ENCODE measurements around the gene ACADVL.
A peak's percentile ranks its signal among the peaks of the same experiment; 100 is the strongest.

The ACADVL gene

DNA sequence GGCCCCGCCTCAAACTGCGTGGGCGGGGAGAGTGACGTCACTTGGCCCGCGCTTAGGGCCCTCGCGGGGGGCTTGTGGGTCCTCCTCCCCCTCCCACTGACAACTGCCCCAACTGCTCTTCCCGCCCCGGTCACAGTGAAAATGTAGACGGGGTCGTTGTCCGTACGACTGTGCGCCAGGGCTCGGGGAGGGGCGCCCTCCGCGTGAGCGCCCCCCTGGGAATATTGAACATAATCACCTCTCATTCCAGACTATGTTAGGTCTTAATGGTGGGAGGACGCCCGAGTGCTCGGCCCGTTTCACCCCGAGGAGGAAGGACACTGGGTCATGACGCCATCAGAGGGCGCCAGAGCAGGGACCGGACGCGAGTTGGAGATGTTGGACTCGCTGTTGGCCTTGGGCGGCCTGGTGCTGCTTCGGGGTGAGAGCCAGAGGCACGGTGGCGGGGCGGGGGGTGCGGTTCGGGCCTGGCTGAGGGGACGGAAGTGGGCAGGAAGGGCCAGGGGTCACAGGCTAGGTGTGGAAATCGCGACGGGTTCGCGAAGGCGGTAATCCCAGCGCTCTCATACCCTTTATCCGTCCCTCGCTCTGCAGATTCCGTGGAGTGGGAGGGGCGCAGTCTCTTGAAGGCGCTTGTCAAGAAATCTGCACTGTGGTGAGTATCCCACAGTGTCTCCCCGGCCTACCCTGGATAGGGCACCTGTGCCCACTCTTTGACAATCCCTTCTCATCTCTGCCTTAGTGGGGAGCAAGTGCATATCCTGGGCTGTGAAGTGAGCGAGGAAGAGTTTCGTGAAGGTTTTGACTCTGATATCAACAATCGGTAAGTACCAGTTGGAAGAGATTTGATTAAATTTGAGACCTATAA is 32.7 kb downstream of the ACADVL start, which contains the start of gene ELP5:
ELP5 (plus strand) TSS at position 40 of the 868 bp plus-strand sequence; CDS start at position 376, 336 bp downstream.
- peak within 1 kb of the TSS; percentile 89 for H3K4me3 ChIP-seq (ENCODE audit: low read length)
- H3K36me3 ChIP-seq (ENCODE audit: control insufficient read depth, insufficient read depth, low read length) = no peaks in the 10 kb centered on the region
- H3K4me1 ChIP-seq (ENCODE audit: control insufficient read depth, insufficient read depth, low read length) = peaks cover 32% of the 10 kb centered on the region
- H3K9ac ChIP-seq (ENCODE audit: low read length) = peak within 1 kb of the TSS; percentile 97
- no peaks in the 10 kb centered on the region for H3K9me3 ChIP-seq (ENCODE audit: control insufficient read depth, low read length)
- H3K27me3 ChIP-seq (ENCODE audit: control insufficient read depth, insufficient read depth, low read length) = no peaks in the 10 kb centered on the region

GRCh38 chr17:7253082-7253481 is 33.3 kb downstream of the ACADVL start:
- H3K4me1 ChIP-seq (ENCODE audit: control insufficient read depth, insufficient read depth, low read length) = peaks cover 32% of the 10 kb centered on the region
- H3K9me3 ChIP-seq (ENCODE audit: control insufficient read depth, low read length) = no peaks in the 10 kb centered on the region
- H3K36me3 ChIP-seq (ENCODE audit: control insufficient read depth, insufficient read depth, low read length) = no peaks in the 10 kb centered on the region
- H3K27me3 ChIP-seq (ENCODE audit: control insufficient read depth, insufficient read depth, low read length) = no peaks in the 10 kb centered on the region
- H3K4me3 ChIP-seq (ENCODE audit: low read length) = peak overlapping the region; percentile 79
- H3K9ac ChIP-seq (ENCODE audit: low read length) = peak overlapping the region; percentile 97

DNA sequence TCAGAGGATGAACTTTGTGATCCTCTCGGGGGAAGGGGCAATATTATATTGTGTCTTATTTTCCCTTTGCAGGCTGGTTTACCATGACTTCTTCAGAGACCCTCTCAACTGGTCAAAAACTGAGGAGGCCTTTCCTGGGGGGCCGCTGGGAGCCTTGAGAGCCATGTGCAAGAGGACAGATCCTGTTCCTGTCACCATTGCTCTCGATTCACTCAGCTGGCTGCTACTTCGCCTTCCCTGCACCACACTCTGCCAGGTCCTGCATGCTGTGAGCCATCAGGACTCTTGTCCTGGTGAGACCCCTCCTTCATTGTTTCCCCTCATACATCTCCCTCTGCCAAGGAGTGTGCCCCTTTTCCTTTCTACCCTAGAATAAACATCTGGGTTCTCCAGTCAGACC is 34.8 kb downstream of the ACADVL start:
- Histone ChIP-seq H3K27me3 (ENCODE audit: control insufficient read depth, insufficient read depth, low read length) (no peaks in the 10 kb centered on the region), H3K4me3 (ENCODE audit: low read length) (no peak overlapping the region), H3K4me1 (ENCODE audit: control insufficient read depth, insufficient read depth, low read length) (peaks cover 33% of the 10 kb centered on the region), H3K9me3 (ENCODE audit: control insufficient read depth, low read length) (no peaks in the 10 kb centered on the region), H3K36me3 (ENCODE audit: control insufficient read depth, insufficient read depth, low read length) (no peaks in the 10 kb centered on the region), H3K9ac (ENCODE audit: low read length) (no peak overlapping the region)

DNA sequence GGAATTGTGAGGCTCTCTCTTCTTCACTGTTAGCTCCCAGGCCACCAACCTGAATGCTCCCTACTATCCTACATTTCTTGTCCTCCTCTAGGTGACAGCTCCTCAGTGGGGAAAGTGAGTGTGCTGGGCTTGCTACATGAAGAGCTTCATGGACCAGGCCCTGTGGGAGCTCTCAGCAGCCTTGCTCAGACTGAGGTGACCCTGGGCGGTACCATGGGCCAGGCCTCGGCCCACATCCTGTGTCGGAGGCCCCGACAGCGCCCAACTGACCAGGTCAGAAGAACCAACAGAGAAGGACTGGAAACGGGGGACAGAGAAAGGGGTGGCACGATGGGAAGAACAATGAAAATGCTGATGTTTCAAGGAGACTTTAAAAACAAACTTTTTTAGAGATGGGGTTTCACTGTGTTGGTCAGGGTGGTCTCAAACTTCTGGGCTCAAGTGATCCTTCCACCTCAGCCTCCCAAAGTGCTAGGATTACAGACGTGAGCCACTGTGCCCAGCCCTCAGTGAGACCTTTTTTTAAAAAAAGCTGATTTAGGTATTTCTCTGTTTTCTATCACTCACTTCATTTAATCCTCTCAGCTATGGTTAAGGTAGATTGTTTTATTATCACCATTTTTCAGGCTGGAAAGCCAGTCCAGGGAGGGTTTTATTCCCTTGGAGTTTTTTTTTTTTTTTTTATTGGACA is 37.2 kb downstream of the ACADVL start:
- Histone ChIP-seq H3K9me3 (ENCODE audit: control insufficient read depth, low read length) (no peaks in the 10 kb centered on the region), H3K36me3 (ENCODE audit: control insufficient read depth, insufficient read depth, low read length) (no peaks in the 10 kb centered on the region), H3K27me3 (ENCODE audit: control insufficient read depth, insufficient read depth, low read length) (peaks cover 16% of the 10 kb centered on the region), H3K9ac (ENCODE audit: low read length) (no peak overlapping the region), H3K4me1 (ENCODE audit: control insufficient read depth, insufficient read depth, low read length) (peaks cover 38% of the 10 kb centered on the region), H3K4me3 (ENCODE audit: low read length) (no peak overlapping the region)

DNA sequence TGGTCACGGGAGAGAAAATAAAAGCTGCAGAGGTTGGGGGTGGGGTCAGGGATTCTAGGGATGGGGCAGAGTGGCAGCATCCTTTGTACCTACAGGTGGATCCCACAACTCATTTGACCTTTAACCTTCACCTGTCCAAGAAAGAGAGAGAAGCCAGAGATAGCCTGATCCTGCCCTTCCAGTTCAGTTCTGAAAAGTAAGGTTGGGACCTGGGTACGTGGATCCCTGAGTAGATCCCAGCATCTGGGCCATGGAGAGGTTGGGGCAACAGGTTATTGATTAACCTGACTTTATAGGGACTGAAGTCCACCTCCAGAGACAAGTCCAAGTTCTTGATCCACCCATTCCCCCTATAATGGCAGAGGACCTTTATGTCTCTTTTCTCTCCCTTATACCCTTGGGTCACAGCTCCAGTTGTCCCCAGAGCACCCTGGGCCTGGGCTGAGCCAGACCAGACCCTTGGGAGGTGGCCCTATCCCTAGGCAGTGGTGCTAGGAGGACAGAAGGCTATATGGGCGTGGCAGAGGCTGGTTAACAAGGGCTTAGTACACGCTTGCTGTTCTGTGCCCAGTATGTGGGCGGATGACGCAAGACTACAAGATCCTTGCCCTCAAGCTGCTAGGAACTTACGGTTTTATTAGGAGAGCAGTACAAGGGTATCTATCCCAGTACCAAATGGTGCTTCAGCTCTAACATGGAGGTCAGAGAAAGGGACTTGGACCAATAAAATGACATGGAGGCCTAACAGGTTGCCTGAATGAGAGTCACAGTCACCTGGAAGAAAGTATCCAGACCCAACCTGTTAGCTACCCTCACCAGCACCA is 39.2 kb downstream of the ACADVL start:
- Histone ChIP-seq H3K9ac (ENCODE audit: low read length) (no peak overlapping the region), H3K4me3 (ENCODE audit: low read length) (no peak overlapping the region), H3K9me3 (ENCODE audit: control insufficient read depth, low read length) (no peaks in the 10 kb centered on the region), H3K4me1 (ENCODE audit: control insufficient read depth, insufficient read depth, low read length) (peaks cover 40% of the 10 kb centered on the region), H3K36me3 (ENCODE audit: control insufficient read depth, insufficient read depth, low read length) (no peaks in the 10 kb centered on the region), H3K27me3 (ENCODE audit: control insufficient read depth, insufficient read depth, low read length) (peaks cover 35% of the 10 kb centered on the region)

DNA sequence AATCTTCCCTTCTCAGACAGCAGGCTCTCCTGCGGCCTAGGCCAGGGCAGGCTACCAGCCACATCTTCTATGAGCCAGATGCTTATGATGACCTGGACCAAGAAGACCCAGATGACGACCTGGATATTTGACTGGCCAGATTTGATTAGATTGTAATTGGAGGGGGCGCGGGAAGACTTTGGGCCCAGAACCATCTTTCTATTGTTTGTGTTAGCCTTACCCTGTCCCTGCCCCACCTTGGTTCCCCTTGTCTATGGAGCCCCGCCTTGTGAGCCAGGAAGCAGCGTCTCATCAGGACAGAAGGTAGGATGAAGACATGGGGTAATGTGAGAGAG is 39.8 kb downstream of the ACADVL start:
- peaks cover 44% of the 10 kb centered on the region for H3K4me1 ChIP-seq (ENCODE audit: control insufficient read depth, insufficient read depth, low read length)
- no peak overlapping the region for H3K4me3 ChIP-seq (ENCODE audit: low read length)
- H3K9me3 ChIP-seq (ENCODE audit: control insufficient read depth, low read length) = no peaks in the 10 kb centered on the region
- H3K9ac ChIP-seq (ENCODE audit: low read length) = no peak overlapping the region
- peaks cover 40% of the 10 kb centered on the region for H3K27me3 ChIP-seq (ENCODE audit: control insufficient read depth, insufficient read depth, low read length)
- no peaks in the 10 kb centered on the region for H3K36me3 ChIP-seq (ENCODE audit: control insufficient read depth, insufficient read depth, low read length)

- peaks cover 42% of the 10 kb centered on the region for H3K27me3 ChIP-seq (ENCODE audit: control insufficient read depth, insufficient read depth, low read length)
- H3K4me1 ChIP-seq (ENCODE audit: control insufficient read depth, insufficient read depth, low read length) = peaks cover 45% of the 10 kb centered on the region
- no peak overlapping the region for H3K9ac ChIP-seq (ENCODE audit: low read length)
- no peaks in the 10 kb centered on the region for H3K9me3 ChIP-seq (ENCODE audit: control insufficient read depth, low read length)
- no peak overlapping the region for H3K4me3 ChIP-seq (ENCODE audit: low read length)
- H3K36me3 ChIP-seq (ENCODE audit: control insufficient read depth, insufficient read depth, low read length) = no peaks in the 10 kb centered on the region
These were observed 40.4 kb downstream of the ACADVL start for GRCh38 chr17:7260151-7260550.

DNA sequence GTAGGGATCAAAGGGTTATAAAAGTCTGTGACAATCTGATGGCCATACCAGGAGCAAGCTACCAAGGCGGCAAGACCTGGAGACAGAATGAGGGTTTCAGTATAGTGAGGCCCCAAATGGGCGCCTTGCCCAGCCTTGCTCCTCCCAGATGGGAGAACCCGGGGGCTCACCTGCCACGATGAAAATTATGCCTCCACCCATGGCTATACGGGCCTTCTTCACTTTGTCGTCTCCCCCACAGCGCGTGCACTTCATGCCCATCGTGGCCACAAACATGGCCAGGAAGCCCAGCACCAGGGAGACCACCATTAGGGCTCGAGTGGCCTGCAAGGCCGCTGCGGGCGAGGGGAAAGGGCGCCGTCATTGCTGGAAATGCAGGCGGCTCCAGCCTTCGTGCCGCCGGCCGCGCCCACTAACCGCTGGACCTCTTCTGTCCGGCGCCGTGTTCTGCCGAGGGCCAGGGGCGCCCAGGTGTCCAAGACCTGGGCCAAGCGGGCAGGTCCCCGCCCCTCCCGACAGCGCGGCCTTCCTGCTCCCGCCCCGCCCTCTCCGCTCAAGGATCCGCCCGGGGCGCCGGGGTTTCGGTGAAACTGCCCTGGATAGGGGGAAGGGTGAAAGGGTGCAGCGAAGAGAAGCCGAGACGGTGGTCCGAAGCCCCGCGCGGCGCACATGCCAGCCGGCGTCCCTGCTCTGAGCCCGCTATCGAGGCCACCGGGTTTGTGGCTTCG is 41.1 kb downstream of the ACADVL start:
- Histone ChIP-seq H3K27me3 (ENCODE audit: control insufficient read depth, insufficient read depth, low read length) (peaks cover 42% of the 10 kb centered on the region), H3K4me3 (ENCODE audit: low read length) (no peak overlapping the region), H3K9ac (ENCODE audit: low read length) (peak overlapping the region; percentile 77), H3K36me3 (ENCODE audit: control insufficient read depth, insufficient read depth, low read length) (no peaks in the 10 kb centered on the region), H3K9me3 (ENCODE audit: control insufficient read depth, low read length) (no peaks in the 10 kb centered on the region), H3K4me1 (ENCODE audit: control insufficient read depth, insufficient read depth, low read length) (peaks cover 45% of the 10 kb centered on the region)

DNA sequence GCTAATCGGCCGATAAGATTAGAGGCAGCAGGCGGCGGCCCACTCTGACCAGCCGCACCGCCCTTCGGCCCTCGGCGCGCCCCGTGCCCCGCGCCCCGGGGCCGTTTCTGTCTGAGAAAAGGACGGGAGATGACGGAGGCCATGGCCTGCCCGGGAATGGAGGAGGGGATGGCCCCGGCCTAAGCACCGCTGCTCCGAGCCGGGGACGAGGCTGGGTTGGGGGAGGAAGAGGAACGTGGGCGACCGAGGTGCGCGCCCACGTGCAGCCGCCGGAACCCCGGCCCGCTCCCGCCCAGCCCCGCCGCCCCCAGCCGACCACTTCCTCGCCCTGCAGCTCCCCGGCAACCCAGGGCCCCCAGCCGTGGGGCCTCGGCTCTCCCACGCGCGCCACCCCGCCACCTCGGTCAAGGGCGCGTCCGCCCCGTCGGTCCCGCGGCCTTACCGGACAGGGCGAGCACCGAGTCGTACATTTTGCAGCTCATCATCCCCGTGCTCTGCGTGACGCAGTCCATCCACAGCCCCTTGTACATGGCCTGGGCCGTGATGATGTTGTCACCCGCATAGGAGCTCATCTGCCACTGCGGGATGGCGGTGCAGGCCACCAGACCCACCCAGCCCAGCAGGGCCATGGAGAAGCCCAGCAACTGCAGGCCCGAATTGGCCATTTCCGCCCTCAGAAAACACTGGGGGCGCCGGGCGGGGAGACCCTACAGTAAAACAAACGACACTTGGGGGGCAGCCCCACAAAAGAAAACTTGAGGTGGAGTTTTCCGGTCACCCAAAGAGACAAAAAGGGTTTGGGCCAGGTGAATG is 41.8 kb downstream of the ACADVL start:
- Histone ChIP-seq H3K9ac (ENCODE audit: low read length) (peak overlapping the region; percentile 77), H3K36me3 (ENCODE audit: control insufficient read depth, insufficient read depth, low read length) (no peaks in the 10 kb centered on the region), H3K9me3 (ENCODE audit: control insufficient read depth, low read length) (no peaks in the 10 kb centered on the region), H3K4me1 (ENCODE audit: control insufficient read depth, insufficient read depth, low read length) (peaks cover 45% of the 10 kb centered on the region), H3K27me3 (ENCODE audit: control insufficient read depth, insufficient read depth, low read length) (peaks cover 42% of the 10 kb centered on the region), H3K4me3 (ENCODE audit: low read length) (no peak overlapping the region)

DNA sequence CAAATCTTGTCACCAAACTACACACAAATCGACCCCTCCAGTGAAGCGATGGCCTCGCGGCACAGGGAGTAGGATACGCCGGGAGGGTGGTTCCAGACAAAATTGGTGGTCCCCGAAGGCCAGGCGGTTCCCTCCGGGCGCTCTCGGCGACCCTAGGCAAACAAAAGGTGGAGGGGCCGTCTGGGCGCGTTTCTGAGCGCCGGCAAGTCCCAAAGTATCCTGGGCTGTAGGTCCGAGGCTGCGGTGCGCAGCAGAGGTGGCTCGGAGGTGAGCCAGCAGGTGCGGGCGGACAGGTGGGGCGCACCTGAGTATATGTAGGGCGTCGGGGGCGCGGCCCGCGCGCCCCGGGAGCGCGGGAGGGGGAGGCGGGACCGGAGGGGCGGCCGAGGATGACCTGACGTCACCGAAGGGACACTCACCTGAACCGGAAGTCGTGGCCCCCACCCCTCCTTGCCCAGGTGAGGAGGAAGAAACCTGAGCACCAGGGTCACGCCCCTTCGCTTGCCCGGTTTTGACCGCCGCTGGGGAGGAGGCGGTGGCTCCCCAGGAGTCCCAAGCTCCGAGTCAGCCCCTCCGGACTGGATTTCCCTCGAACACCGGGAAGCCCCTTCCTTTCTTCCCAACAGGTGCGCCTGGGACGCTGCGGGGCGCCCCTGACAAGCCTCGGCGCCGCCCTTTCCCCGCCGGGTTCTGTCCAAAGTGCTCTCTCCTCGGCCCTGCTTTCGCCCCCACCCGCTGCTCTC is 42.6 kb downstream of the ACADVL start, which contains the start of gene CLDN7:
CLDN7 (minus strand) TSS at position 287 of the 743 bp plus-strand sequence. CDS start 435 bp downstream, outside the sequence.
- H3K4me3 ChIP-seq (ENCODE audit: low read length) = peak within 1 kb of the TSS; percentile 50
- no peaks in the 10 kb centered on the region for H3K9me3 ChIP-seq (ENCODE audit: control insufficient read depth, low read length)
- peak within 1 kb of the TSS; percentile 77 for H3K9ac ChIP-seq (ENCODE audit: low read length)
- peaks cover 45% of the 10 kb centered on the region for H3K4me1 ChIP-seq (ENCODE audit: control insufficient read depth, insufficient read depth, low read length)
- peaks cover 42% of the 10 kb centered on the region for H3K27me3 ChIP-seq (ENCODE audit: control insufficient read depth, insufficient read depth, low read length)
- H3K36me3 ChIP-seq (ENCODE audit: control insufficient read depth, insufficient read depth, low read length) = no peaks in the 10 kb centered on the region

Measured in mucosa of stomach (tissue), 1 donor.